Renal pelvis (tissue), 4 donors: ENCODE data around the gene JPT1. TPM values are rescaled to one million over a fixed set of nuclear protein-coding genes. Genes with fewer than 3 reads are reported as not detected.

Source experiments
- DNase-seq: peaks from one replicate; pipeline ENCODE4 v3.0.0-alpha.2; 2013
- polyA plus RNA-seq, 3 donors: library from polyadenylated mRNA; unstranded; fragments of 120-200 nt; gene quantifications; one replicate each; pipeline ENCODE4 v1.2.1, GENCODE V29; 2013; ENCODE audit not compliant: insufficient read length in 3 of 3

Gene JPT1
- polyA plus RNA-seq, 3 donors, result 86.5 to 109 (median 103) TPM

DNA sequence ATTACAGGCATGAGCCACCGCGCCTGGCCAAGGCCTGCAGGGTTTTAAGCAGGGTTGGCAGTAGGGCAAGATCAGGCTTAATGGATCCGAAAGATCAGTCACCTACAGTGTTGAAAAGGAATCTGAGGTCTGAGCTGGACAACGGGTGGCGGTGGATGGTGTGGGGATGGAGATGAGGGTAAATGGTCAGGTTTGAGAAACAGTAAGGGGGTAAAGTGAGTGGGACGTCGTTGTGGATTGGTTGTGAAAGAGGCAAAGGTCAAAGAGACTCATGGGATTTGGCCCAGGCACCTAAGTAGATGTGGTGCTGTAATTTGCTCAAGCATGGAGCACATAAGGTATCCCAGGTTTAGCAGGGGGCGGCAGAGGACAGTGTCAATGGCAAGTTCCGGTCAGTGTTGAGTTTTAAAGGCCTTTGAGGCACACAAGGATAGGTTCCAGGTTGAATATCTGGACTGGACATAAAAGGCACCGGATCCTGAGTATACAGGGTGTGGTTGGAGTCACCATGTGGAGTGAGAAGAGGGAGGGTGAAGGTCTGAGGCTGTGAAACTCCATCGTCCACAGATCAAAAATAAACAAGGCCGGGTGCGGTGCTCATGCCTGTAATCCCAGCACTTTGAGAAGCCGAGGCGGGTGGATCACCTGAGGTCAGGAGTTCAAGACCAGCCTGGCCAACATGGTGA lies 67.7 kb downstream of the JPT1 start:
- DNase-seq, result no peak

Other genes starting within 250 kb of the JPT1 start
- gene USH1G, start 231.3 kb downstream of the JPT1 start, polyA plus RNA-seq, result 1 to 10 TPM in 2 of 3 donors, under 1 TPM in 1; 0.77 to 1.1 (median 1.1) TPM
- not detected for gene OTOP2, start 230.2 kb downstream of the JPT1 start, polyA plus RNA-seq
- gene OTOP3, start 218.6 kb downstream of the JPT1 start, polyA plus RNA-seq, result not detected
- 10 to 100 TPM; 15.3 to 16.9 (median 16.6) TPM for gene HID1, start 181.8 kb downstream of the JPT1 start, polyA plus RNA-seq
- 10 to 100 TPM in 2 of 3 donors, 1 to 10 TPM in 1; 8.2 to 12.0 (median 12.0) TPM for gene CDR2L, start 166.9 kb downstream of the JPT1 start, polyA plus RNA-seq
- gene MRPL58, start 141.8 kb downstream of the JPT1 start, polyA plus RNA-seq, result 10 to 100 TPM; 27.4 to 31.3 (median 29.5) TPM
- gene ATP5PD, start 107.5 kb downstream of the JPT1 start, polyA plus RNA-seq, result 100 to 1,000 TPM; 299 to 318 (median 307) TPM
- gene KCTD2, start 107.3 kb downstream of the JPT1 start, polyA plus RNA-seq, result 10 to 100 TPM; 31.0 to 33.9 (median 32.8) TPM
- gene SLC16A5, start 66.6 kb downstream of the JPT1 start, polyA plus RNA-seq, result 10 to 100 TPM; 27.4 to 42.7 (median 39.8) TPM
- gene ARMC7, start 44.5 kb downstream of the JPT1 start, polyA plus RNA-seq, result 10 to 100 TPM; 17.3 to 19.1 (median 18.9) TPM
- gene NT5C, start 22.8 kb downstream of the JPT1 start, polyA plus RNA-seq, result 10 to 100 TPM; 52.8 to 72.7 (median 69.7) TPM
- 100 to 1,000 TPM; 651 to 676 (median 657) TPM for gene SUMO2, start 28.4 kb upstream of the JPT1 start, polyA plus RNA-seq
- gene NUP85, start 51.2 kb upstream of the JPT1 start, polyA plus RNA-seq, result 10 to 100 TPM; 66.4 to 82.0 (median 78.2) TPM
- 10 to 100 TPM; 38.2 to 49.9 (median 47.9) TPM for gene GGA3, start 107.1 kb upstream of the JPT1 start, polyA plus RNA-seq
- gene MRPS7, start 107.4 kb upstream of the JPT1 start, polyA plus RNA-seq, result 10 to 100 TPM; 72.9 to 80.1 (median 79.4) TPM
- gene MIF4GD, start 116.7 kb upstream of the JPT1 start, polyA plus RNA-seq, result 10 to 100 TPM; 21.8 to 22.8 (median 22.3) TPM
- 10 to 100 TPM in 1 of 3 donors, 1 to 10 TPM in 2; 7.1 to 13.0 (median 8.4) TPM for gene SLC25A19, start 134.9 kb upstream of the JPT1 start, polyA plus RNA-seq